Motor neuron (in vitro differentiated cells): ENCODE measurements around the gene CBX8. TPM values are rescaled to one million over a fixed set of nuclear protein-coding genes. Genes with fewer than 3 reads are reported as not detected.

Source experiments
- total RNA-seq, 8 experiments: library from RNA; unstranded; fragments of 300-600 nt; gene quantifications; 2 replicates each; pipeline versions ENCODE4 v1.2.3 to v1.2.4, GENCODE V29; 2022

The CBX8 gene
- total RNA-seq, 8 experiments from 2014 or later: 4.4 to 16.4 (median 11.9) TPM

Other genes with a start within 250 kb of the CBX8 start
- 1 to 10 TPM in 6 of 8 experiments, under 1 TPM in 2; 0.49 to 7.7 (median 2.1) TPM for gene RBFOX3, start 186.0 kb downstream of the CBX8 start, total RNA-seq
- under 1 TPM in 5 of 8 experiments, not detected in 3; 0.11 to 0.73 (median 0.22) TPM for gene ENPP7, start 66.1 kb downstream of the CBX8 start, total RNA-seq
- gene CBX2, start 18.9 kb downstream of the CBX8 start, total RNA-seq: 10 to 100 TPM in 6 of 8 experiments, 1 to 10 TPM in 2; 3.1 to 42.7 (median 14.9) TPM
- 10 to 100 TPM; 10.9 to 51.0 (median 33.0) TPM for gene CBX4, start 42.4 kb upstream of the CBX8 start, total RNA-seq
- gene TBC1D16, start 238.8 kb upstream of the CBX8 start, total RNA-seq: 10 to 100 TPM; 12.9 to 50.5 (median 33.4) TPM
- 10 to 100 TPM in 3 of 8 experiments, 1 to 10 TPM in 5; 2.3 to 23.0 (median 8.2) TPM for gene CCDC40, start 239.6 kb upstream of the CBX8 start, total RNA-seq